AG04450 (cell line): ENCODE measurements around the gene ACSM3. TPM values are rescaled to one million over a fixed set of nuclear protein-coding genes. Genes with fewer than 3 reads are reported as not detected.

Experiments
- CTCF ChIA-PET: fragments of 300-600, 350-600 bp; formaldehyde crosslinking; extraction: SDS; loops from one replicate; lab custom pipeline; 2022; ENCODE audit warnings: antibody characterized with exemption, inconsistent platforms; lab: Charles Lee
- POLR2A ChIA-PET: fragments of 350-600 bp; formaldehyde crosslinking; extraction: SDS; loops from one replicate; lab custom pipeline; 2021; ENCODE audit warnings: antibody characterized with exemption, inconsistent platforms; lab: Yijun Ruan, JAX
- DNase-seq: peaks from one replicate; pipeline ENCODE4 v3.0.0-alpha.2; 2011; ENCODE audit warnings: low read depth, low spot score
- H3K27ac ChIP-seq: one replicate; pipeline ENCODE4 v1.5.1; 2012; ENCODE audit warnings: low read depth, low read length, control low read depth
- H3K27me3 ChIP-seq: one replicate; pipeline ENCODE4 v1.6.0; 2012; ENCODE audit warnings: low read length; ENCODE audit not compliant: control insufficient read depth, insufficient read depth
- H3K4me3 ChIP-seq: 2 replicates; pipeline ENCODE4 v1.5.1; 2011; ENCODE audit warnings: mild to moderate bottlenecking, low read depth, low read length, control low read depth
- H3K9me3 ChIP-seq: 2 replicates; pipeline ENCODE4 v1.5.1; 2012; ENCODE audit warnings: low read length; ENCODE audit not compliant: control insufficient read depth, insufficient read depth
- CTCF ChIP-seq: IDR thresholded peaks from 2 replicates; pipeline ENCODE4 v1.5.1; 2011; ENCODE audit warnings: low read depth, low read length, control low read depth, inconsistent platforms
- polyA plus RNA-seq: library from polyadenylated mRNA; depleted of rRNA; stranded (reverse); fragments of >200 nt; gene quantifications from 2 replicates; pipeline ENCODE4 v1.2.3, GENCODE V29; 2011

ACSM3 gene
- polyA plus RNA-seq, 1 experiment = 0.76 TPM

DNA sequence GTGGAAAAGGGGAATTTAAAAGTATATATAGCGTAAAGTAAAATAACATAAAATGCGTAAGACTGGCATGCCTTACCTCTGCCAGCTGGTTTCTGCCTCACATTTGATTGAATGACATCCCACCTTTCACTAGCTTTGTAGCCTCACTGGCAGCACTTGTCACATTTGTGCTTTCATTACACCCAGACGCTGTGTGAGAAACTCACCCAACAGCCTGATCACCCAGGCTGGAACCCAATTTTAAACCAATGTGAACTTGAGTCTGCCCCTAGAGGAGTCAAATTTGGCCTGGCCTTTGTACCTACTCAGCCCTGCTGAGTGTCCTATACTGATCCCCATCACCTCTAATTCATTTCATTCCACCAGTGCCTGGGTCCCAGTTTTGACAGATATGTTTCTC, 17.4 kb upstream of the ACSM3 start:
- CTCF ChIA-PET = no interaction called here
- H3K4me3 ChIP-seq = no peak overlapping the region
- no peak overlapping the region for H3K27ac ChIP-seq
- TF ChIP-seq CTCF = no peak
- H3K9me3 ChIP-seq = no peaks in the 10 kb centered on the region; the same call in 1 of the 2 replicates
- POLR2A ChIA-PET = no interaction called here
- DNase-seq = no peak
- no peaks in the 10 kb centered on the region for H3K27me3 ChIP-seq

DNA sequence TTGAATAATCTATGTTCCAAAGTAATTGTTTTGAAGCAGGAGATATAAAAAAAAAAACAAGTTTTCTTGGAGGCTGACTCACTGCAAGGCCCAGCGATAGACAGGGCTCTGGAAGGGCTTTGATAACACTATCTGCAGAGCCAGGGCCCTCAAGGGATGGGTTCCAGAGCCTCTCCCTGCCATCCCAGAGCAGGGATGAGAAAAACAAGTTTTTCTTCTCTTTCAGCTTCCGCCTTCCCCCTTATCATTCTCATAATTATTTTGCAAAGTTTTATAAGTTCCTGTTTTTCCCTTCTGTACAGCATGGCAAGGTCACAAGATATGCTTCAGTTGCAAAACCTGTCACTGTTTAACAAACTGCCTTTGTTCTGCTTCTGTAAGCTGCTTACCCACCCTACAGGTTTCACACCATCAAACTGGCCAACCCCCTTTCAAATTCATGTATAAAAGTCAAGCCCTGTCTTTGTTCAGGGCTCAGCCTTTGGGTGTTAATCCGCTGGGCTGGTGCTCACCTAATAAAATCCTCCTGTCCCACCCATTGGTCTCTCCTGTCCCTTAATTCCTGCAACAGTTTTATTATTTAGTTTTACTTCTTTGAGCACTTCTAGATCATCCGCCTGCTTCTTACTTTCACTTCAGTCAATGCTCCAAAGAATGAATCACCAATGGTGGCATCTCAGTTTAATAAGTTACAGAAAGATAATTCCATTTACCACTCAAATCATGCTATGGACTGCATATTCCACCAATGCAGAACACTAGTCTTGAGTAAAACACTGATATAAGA, 16.6 kb upstream of the ACSM3 start:
- ChIA-PET POLR2A (no interaction called here), CTCF (no interaction called here)
- TF ChIP-seq CTCF = no peak
- Histone ChIP-seq H3K4me3 (no peak overlapping the region), H3K9me3 (no peaks in the 10 kb centered on the region; the same call in 1 of the 2 replicates), H3K27ac (no peak overlapping the region), H3K27me3 (no peaks in the 10 kb centered on the region)
- no peak for DNase-seq

- Histone ChIP-seq H3K9me3 (no peaks in the 10 kb centered on the region), H3K27me3 (peaks cover 2% of the 10 kb centered on the region), H3K27ac (no peak overlapping the region), H3K4me3 (no peak overlapping the region)
- no peak for TF ChIP-seq CTCF
- CTCF ChIA-PET = no interaction called here
- POLR2A ChIA-PET = no interaction called here
- no peak for DNase-seq
Observed at GRCh38 chr16:20749474-20749873, 14.3 kb upstream of the ACSM3 start.

- DNase-seq = no peak
Observed at GRCh38 chr16:20750558-20750957, 13.3 kb upstream of the ACSM3 start.

More at GRCh38 chr16:20750558-20750957, 13.3 kb upstream of the ACSM3 start:
- Histone ChIP-seq H3K27me3 (peaks cover 2% of the 10 kb centered on the region), H3K4me3 (no peak overlapping the region), H3K27ac (no peak overlapping the region), H3K9me3 (no peaks in the 10 kb centered on the region)
- POLR2A ChIA-PET = no interaction called here
- TF ChIP-seq CTCF = no peak
- CTCF ChIA-PET = no interaction called here
